ENCODE results near the gene ACVR1. TPM values are rescaled to one million over a fixed set of nuclear protein-coding genes. Genes with fewer than 3 reads are reported as not detected.
A peak's percentile ranks its signal among the peaks of the same experiment; 100 is the strongest.
"Not testable (repeated sequence)": the region's sequence is repeated elsewhere in the genome, so short reads cannot be mapped to it uniquely, and the experiment has no call there.

ACVR1 gene
- total and polyA plus RNA-seq, 5 donors, result 20.6 to 59.3 (median 48.8) TPM

DNA sequence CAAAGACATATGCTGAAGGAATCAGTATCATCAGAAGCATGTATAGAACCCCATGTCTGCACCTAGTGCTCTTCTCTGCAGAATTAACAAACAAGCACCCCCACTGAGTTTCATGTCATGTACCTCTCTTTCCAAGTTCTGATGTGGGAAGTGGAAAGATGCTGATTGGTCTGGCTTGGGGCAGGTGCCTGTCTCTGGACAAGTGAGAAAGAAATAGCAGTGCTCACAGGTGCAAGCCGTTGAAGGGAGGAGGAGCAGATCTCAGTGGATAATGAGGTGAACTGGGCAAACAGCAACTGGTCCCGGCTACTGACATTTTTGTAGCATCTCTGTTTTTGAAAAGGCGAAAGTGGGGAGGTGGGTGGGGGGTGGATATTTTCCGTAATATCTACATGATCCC is 17.5 kb upstream of the ACVR1 start:
- DNase-seq (no peak), ATAC-seq (no peak)
- Histone ChIP-seq H3K27me3 (ENCODE audit: control insufficient read depth, insufficient read depth) (no peaks in the 10 kb centered on the region), H3K4me3 (ENCODE audit: low read length) (no peak overlapping the region), H3K4me1 (ENCODE audit: control insufficient read depth, insufficient read depth, low read length) (no peaks in the 10 kb centered on the region), H3K27ac (ENCODE audit: low read length) (no peak overlapping the region), H3K9me3 (ENCODE audit: control insufficient read depth, low read length) (no peaks in the 10 kb centered on the region)
- 92% methylated on average over 4 of the region's 4 CpGs for WGBS
- intact Hi-C loops (cut with DNase I), result no loop called here

DNA sequence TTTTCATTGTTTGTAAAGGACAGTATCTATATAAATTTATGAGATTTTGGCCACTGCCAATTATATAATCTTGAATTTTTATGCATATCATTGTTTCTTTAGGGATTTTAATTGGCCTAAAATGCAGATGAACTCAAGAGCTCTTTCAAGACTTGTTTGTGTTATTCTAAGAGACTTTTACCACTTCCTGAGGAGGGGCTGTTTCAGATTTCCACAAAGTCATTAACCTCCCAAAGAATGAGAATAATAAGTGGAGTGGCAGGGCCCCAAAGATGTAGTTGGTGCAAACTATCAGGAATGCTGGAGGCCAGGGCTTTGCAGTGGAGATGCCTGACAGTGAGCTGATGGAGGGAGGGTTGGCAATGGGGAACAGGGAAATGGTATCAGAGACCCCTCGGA is 15.5 kb upstream of the ACVR1 start:
- H3K4me3 ChIP-seq (ENCODE audit: low read length), result no peak overlapping the region
- WGBS, result 91% methylated on average over 1 of the region's 1 CpG
- H3K9me3 ChIP-seq (ENCODE audit: control insufficient read depth, low read length), result no peaks in the 10 kb centered on the region
- DNase-seq (no peak), ATAC-seq (no peak)
- no peaks in the 10 kb centered on the region for H3K27me3 ChIP-seq (ENCODE audit: control insufficient read depth, insufficient read depth)
- intact Hi-C loops (cut with DNase I), result no loop called here
- no peak overlapping the region for H3K27ac ChIP-seq (ENCODE audit: low read length)
- H3K4me1 ChIP-seq (ENCODE audit: control insufficient read depth, insufficient read depth, low read length), result no peaks in the 10 kb centered on the region

DNA sequence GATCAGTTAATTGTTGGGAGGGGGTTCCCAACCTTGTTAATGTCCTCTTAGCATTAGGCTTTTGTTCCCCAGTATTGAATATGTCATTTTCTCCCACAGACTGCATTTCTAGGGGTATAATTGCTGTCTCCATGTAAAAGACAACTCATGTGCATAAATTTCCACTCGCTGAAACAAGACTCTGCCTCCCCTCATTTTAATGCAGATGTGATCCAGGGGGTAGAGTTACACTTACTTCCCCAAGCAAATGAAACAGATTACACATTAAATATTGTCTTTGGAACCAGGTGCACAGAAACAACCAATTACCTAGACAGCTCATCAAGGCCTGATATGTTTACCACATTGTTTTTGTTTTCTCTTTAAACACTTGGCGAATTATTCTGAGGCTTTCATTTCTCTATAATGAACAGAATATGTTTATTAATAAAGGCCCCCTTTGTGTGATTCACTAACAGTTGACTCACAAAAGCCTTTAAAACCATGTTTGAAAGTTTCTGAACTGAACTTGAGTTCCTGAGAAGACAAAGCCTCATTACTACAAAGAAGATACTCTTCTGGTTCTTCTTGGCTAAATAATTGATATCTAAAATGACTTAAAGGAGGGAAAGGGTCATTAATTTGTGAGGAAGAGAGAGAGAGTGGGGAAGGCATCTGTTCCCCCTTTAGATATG is 15.0 kb upstream of the ACVR1 start:
- ATAC-seq (no peak), DNase-seq (no peak)
- WGBS, result 82% methylated on average over 2 of the region's 2 CpGs
- H3K4me3 ChIP-seq (ENCODE audit: low read length), result no peak overlapping the region
- H3K27me3 ChIP-seq (ENCODE audit: control insufficient read depth, insufficient read depth), result no peaks in the 10 kb centered on the region
- no peaks in the 10 kb centered on the region for H3K4me1 ChIP-seq (ENCODE audit: control insufficient read depth, insufficient read depth, low read length)
- intact Hi-C loops (cut with DNase I), result no loop called here
- H3K27ac ChIP-seq (ENCODE audit: low read length), result no peak overlapping the region
- H3K9me3 ChIP-seq (ENCODE audit: control insufficient read depth, low read length), result no peaks in the 10 kb centered on the region

DNA sequence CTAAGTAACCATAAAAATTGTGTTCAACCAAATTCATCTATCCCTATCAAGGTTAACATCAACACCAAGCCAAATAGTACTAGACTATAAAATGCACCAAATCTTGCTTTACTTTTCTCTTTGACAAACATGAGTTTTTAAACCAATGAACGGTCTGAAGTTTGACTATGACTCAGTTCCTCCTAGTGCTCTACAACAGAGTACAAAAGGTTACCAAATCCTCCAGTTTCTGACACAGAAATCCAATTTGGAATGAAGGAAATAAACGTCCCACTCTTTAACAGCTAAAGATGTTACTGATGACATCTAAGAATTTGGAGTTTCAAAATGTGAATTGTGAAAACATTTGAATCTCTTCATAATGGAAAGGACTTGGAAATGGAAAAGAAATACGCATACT is 11.8 kb upstream of the ACVR1 start:
- Histone ChIP-seq H3K4me3 (ENCODE audit: low read length) (no peak overlapping the region), H3K27me3 (ENCODE audit: control insufficient read depth, insufficient read depth) (no peaks in the 10 kb centered on the region), H3K4me1 (ENCODE audit: control insufficient read depth, insufficient read depth, low read length) (no peaks in the 10 kb centered on the region), H3K27ac (ENCODE audit: low read length) (no peak overlapping the region), H3K9me3 (ENCODE audit: control insufficient read depth, low read length) (no peaks in the 10 kb centered on the region)
- 71% methylated on average over 3 of the region's 3 CpGs for WGBS
- no peak for DNase-seq
- intact Hi-C loops (cut with DNase I), result no loop called here
- ATAC-seq, result no peak

DNA sequence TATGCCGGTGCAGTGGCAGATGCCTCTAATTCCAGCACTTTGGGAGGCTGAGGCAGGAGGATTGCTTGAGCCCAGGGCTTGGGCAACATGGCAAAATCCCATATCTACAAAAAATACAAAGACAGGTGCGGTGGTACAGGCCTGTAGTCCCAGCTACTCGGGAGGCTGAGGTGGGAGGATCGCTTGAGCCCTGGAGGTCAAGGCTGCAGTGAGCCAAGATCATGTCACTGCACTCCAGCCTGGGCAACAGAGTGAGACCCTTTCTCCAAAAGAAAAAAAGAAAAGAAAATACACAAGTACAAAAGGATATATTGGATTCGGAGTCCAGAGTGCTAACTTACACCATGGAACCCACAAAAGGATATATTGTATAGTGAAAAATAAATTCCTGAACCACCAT is 8.4 kb upstream of the ACVR1 start:
- ATAC-seq; H3K4me3 ChIP-seq (ENCODE audit: low read length); H3K27ac ChIP-seq (ENCODE audit: low read length); H3K27me3 ChIP-seq (ENCODE audit: control insufficient read depth, insufficient read depth); H3K9me3 ChIP-seq (ENCODE audit: control insufficient read depth, low read length); intact Hi-C loops (cut with DNase I); H3K4me1 ChIP-seq (ENCODE audit: control insufficient read depth, insufficient read depth, low read length); DNase-seq: not testable (repeated sequence)
- 75% methylated on average over 5 of the region's 5 CpGs for WGBS

DNA sequence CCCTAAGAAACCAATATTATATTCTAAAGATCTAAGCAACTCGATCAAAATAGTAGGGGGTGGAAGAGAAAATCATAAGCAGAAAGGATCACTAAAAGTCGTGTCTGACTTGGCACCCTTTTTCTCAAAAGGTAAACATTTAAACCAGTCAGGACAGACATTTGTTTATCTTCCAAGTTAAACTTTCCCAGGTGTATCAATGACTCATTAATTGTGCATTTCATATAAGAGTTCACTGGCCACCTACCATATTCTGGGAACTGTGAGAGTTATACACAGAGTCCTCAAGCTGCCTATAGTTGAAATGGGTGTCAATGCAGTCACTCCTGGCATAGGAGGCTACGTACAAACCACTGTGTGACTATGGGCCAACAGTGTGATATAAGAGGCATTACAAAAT is 4.8 kb upstream of the ACVR1 start:
- intact Hi-C loops (cut with DNase I), result no loop called here
- DNase-seq, result no peak
- Histone ChIP-seq H3K4me1 (ENCODE audit: control insufficient read depth, insufficient read depth, low read length) (no peaks in the 10 kb centered on the region), H3K9me3 (ENCODE audit: control insufficient read depth, low read length) (no peaks in the 10 kb centered on the region), H3K27me3 (ENCODE audit: control insufficient read depth, insufficient read depth) (no peaks in the 10 kb centered on the region), H3K27ac (ENCODE audit: low read length) (no peak overlapping the region), H3K4me3 (ENCODE audit: low read length) (no peak overlapping the region)
- ATAC-seq, result no peak
- WGBS, result 94% methylated on average over 3 of the region's 3 CpGs

DNA sequence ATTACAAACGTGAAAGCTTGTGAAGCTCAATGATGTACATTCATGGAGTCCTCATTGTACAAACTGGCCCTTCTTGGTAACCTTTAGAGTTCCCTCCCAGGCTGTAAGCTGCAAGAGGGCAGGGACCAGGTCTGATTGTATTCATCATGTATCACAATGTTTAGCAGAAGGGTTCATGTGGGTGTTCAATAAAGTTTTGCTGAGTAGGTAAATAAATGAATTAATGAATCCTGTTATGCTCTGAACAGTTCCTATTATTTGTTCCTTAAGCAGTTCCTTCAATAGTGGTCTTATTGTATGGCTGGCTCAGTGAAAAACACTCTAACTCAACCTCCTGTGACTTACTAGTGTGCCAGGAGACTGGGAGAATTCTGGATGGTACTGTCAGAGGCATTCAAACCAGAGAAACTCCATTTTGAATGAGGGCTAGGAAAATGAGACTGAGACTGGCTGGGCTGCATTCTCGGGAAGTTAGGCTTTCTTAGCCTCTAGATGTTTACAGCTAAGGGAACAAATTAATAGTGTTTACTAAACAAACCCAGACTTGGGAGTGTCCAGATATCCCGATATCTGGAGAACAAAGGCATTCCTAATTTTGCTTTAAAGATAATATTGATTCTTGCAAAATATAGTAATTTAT is 1.8 kb upstream of the ACVR1 start:
- Histone ChIP-seq H3K27me3 (ENCODE audit: control insufficient read depth, insufficient read depth) (no peaks in the 10 kb centered on the region), H3K4me3 (ENCODE audit: low read length) (no peak overlapping the region), H3K4me1 (ENCODE audit: control insufficient read depth, insufficient read depth, low read length) (peaks cover 7% of the 10 kb centered on the region), H3K27ac (ENCODE audit: low read length) (no peak overlapping the region), H3K9me3 (ENCODE audit: control insufficient read depth, low read length) (no peaks in the 10 kb centered on the region)
- DNase-seq (no peak), ATAC-seq (no peak)
- intact Hi-C loops (cut with DNase I), result loop anchor here (5.0 to 10.0 kb wide), 3 partner anchors 91 to 96 kb away; no protein-coding TSS in a partner anchor
- WGBS, result 86% methylated on average over 3 of the region's 3 CpGs

DNA sequence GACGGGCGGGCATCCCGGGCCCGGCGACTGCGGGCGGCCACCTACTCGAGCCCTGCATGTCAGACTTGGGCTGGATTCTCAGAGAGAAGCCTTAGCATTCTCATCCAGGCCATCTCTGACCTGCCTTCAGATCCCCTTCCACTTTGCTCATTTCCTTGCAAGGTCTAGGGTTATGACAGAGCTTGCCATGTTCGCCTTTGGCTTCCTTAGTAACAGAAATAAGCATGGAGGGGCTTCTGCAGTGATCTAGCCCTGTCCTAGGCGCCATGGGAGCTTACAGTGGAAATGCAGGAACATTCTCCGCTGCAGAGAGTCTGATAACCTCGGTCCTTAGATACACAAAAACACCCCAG is 632 bp upstream of the ACVR1 start:
- intact Hi-C loops (cut with DNase I), result loop anchor here (5.0 to 10.0 kb wide), 3 partner anchors 89 to 94 kb away; no protein-coding TSS in a partner anchor
- H3K27ac ChIP-seq (ENCODE audit: low read length), result peak overlapping the region; percentile 81
- H3K4me1 ChIP-seq (ENCODE audit: control insufficient read depth, insufficient read depth, low read length), result peaks cover 7% of the 10 kb centered on the region
- H3K9me3 ChIP-seq (ENCODE audit: control insufficient read depth, low read length), result no peaks in the 10 kb centered on the region
- ATAC-seq, result no peak
- peak in 1 of 3 donors; percentile 40 for DNase-seq
- H3K27me3 ChIP-seq (ENCODE audit: control insufficient read depth, insufficient read depth), result no peaks in the 10 kb centered on the region
- 7% methylated on average over 12 of the region's 12 CpGs for WGBS
- peak overlapping the region; percentile 94 for H3K4me3 ChIP-seq (ENCODE audit: low read length)

DNA sequence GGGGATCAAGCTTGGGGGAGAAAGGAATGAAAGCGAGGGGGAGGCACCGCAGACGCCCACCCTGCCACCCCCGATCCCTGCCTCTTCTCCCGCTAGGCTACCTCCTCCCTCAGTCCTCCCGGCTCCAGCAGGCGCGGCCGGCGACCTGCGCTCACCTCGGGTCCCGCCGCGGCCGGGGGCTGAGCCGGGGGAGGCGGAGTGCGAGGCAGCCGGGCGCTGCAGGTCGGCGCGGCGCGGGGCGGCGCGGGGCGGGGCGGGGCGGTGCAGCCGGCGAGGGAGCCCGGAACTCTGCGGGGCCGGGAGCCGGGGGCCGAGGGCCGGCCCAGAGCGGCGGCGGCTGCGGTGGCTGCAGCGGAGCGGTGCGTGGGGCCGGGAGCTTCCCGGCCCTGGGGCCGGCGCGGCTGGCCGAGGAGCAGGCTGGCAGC is 477 bp downstream of the ACVR1 start:
- H3K4me1 ChIP-seq (ENCODE audit: control insufficient read depth, insufficient read depth, low read length), result peaks cover 7% of the 10 kb centered on the region
- intact Hi-C loops (cut with DNase I), result loop anchor here (5.0 to 10.0 kb wide), 3 partner anchors 88 to 93 kb away; no protein-coding TSS in a partner anchor
- ATAC-seq (peak; percentile 56 to 66), DNase-seq (peak in 2 of 3 donors; percentile 53 to 87)
- H3K9me3 ChIP-seq (ENCODE audit: control insufficient read depth, low read length), result no peaks in the 10 kb centered on the region
- under 1% methylated on average over 53 of the region's 53 CpGs for WGBS
- H3K27me3 ChIP-seq (ENCODE audit: control insufficient read depth, insufficient read depth), result no peaks in the 10 kb centered on the region
- H3K4me3 ChIP-seq (ENCODE audit: low read length), result peak overlapping the region; percentile 94
- H3K27ac ChIP-seq (ENCODE audit: low read length), result peak overlapping the region; percentile 98

DNA sequence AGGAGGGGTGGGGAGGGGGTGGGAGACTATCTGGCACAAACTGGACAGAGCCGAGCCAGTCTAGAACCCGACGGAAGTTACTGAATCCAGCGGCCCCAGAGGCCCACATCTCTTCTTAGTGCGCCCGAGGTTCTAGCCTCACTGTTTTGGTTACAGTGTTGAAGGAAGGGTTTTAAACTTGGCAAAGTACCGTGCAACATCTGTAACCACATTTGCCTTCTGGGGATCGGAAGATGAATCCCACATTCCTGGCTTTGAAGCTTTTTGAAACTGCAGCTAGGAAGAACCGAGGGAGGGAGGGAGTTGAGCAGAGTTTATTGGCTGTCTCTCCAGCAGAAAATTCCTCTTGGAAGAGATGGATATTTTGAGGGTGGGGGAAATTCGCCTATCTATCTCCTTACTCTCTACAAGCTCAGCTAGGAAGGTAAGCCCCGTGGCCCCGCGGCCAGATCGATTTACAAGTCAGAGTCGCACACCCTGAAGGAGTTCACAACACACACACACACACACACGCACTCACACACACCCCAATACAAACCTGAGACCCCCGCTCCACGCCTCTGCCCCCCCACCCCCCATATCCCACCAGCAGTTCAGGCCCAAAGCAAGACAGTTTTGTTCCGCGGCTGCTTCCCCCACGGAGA is 1.0 kb downstream of the ACVR1 start:
- H3K4me1 ChIP-seq (ENCODE audit: control insufficient read depth, insufficient read depth, low read length), result peaks cover 7% of the 10 kb centered on the region
- peak overlapping the region; percentile 94 for H3K4me3 ChIP-seq (ENCODE audit: low read length)
- peak; percentile 43 to 68 (median 65) for DNase-seq
- intact Hi-C loops (cut with DNase I), result loop anchor here (5.0 to 10.0 kb wide), 3 partner anchors 88 to 93 kb away; no protein-coding TSS in a partner anchor
- peak overlapping the region; percentile 98 for H3K27ac ChIP-seq (ENCODE audit: low read length)
- no peaks in the 10 kb centered on the region for H3K27me3 ChIP-seq (ENCODE audit: control insufficient read depth, insufficient read depth)
- WGBS, result 2% methylated on average over 21 of the region's 21 CpGs
- ATAC-seq, result peak; percentile 7 to 39
- H3K9me3 ChIP-seq (ENCODE audit: control insufficient read depth, low read length), result no peaks in the 10 kb centered on the region

DNA sequence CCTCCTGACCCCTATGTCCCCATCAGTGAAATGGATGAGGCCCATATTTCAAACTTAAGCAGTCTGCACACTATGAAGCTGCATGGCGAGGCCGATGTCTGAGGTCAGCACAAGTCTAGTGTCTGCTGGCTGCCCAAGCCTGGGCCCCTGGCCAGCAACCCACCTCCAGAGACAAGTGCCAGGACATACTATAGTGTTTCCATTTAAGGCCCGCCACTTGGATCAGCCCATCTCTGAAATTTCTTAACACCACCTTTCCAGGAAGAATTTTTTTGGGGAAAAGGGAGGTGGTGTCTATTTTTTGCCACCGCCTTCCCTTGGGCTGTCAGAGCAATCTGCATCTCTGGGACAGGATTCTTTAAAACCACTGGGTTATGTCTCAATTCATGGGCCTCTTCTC is 1.8 kb downstream of the ACVR1 start:
- ATAC-seq, result no peak
- peak overlapping the region; percentile 33 for H3K27ac ChIP-seq (ENCODE audit: low read length)
- H3K4me3 ChIP-seq (ENCODE audit: low read length), result peak overlapping the region; percentile 94
- H3K4me1 ChIP-seq (ENCODE audit: control insufficient read depth, insufficient read depth, low read length), result peaks cover 7% of the 10 kb centered on the region
- H3K9me3 ChIP-seq (ENCODE audit: control insufficient read depth, low read length), result no peaks in the 10 kb centered on the region
- WGBS, result 65% methylated on average over 4 of the region's 4 CpGs
- intact Hi-C loops (cut with DNase I), result loop anchor here in 1 of 4 donors (10.0 kb wide), 1 partner anchor 90 kb away; no protein-coding TSS in a partner anchor
- H3K27me3 ChIP-seq (ENCODE audit: control insufficient read depth, insufficient read depth), result no peaks in the 10 kb centered on the region
- peak; percentile 31 to 70 (median 66) for DNase-seq

All from right cardiac atrium (tissue), 5 donors.